ENCODE measurements around the gene RASGRF2.
A peak's percentile ranks its signal among the peaks of the same experiment; 100 is the strongest.

Gene RASGRF2

GRCh38 chr5:81171769-81172168 is 211.6 kb downstream of the RASGRF2 start:
- no peak for DNase-seq

GRCh38 chr5:81172710-81173109 is 212.5 kb downstream of the RASGRF2 start:
- DNase-seq, result no peak

GRCh38 chr5:81177061-81177460 is 216.9 kb downstream of the RASGRF2 start:
- DNase-seq, result no peak

DNA sequence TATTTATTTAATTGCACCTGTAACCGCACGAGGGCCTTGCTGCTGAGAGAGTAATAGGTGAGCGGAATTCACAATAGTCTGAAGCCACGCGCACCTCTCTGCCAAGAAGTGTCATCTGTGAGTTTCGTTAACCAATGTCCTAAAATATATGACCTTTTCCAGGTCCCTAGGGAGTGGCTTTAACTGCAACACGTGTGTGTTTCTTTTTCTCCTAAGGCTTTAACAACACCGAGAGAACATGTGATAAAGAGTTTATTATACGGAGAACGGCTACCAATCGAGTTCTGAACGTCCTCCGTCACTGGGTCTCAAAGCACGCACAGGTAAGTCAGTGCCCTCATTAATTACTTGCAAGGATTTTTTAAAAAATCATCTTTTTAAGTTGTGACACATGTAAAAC is 219.8 kb downstream of the RASGRF2 start:
- no peak for DNase-seq

DNA sequence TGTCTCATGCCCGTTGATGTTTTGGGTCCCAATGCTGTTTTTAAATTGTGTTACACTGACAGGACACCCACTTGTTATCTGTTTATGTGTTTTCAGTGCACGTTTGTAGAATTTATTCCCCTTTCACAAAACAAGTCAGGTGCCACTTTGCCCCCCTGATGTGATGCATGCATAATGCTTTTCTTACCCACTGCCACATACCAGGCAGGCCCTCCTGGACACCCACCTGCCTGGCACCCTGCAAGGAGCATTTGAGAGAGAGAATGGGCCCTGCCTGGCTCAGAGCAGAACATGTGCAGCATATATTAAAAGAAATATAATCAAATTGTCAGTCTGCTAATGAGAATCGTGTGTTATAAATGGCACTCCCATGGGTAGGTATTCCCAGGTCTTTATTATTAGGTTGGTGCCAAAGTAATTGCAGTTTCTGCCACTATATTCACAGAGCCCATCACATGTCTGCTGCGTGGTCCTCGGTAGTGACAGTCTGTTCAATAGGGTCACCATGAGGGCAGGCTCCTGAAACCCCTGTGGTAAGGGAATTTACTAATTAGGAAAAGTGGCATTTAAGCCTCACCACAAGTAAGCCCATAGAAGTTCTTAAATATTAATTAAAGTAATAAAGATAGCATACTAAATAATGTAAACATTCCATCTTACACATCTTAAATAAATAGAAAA is 220.8 kb downstream of the RASGRF2 start:
- DNase-seq, result no peak

DNA sequence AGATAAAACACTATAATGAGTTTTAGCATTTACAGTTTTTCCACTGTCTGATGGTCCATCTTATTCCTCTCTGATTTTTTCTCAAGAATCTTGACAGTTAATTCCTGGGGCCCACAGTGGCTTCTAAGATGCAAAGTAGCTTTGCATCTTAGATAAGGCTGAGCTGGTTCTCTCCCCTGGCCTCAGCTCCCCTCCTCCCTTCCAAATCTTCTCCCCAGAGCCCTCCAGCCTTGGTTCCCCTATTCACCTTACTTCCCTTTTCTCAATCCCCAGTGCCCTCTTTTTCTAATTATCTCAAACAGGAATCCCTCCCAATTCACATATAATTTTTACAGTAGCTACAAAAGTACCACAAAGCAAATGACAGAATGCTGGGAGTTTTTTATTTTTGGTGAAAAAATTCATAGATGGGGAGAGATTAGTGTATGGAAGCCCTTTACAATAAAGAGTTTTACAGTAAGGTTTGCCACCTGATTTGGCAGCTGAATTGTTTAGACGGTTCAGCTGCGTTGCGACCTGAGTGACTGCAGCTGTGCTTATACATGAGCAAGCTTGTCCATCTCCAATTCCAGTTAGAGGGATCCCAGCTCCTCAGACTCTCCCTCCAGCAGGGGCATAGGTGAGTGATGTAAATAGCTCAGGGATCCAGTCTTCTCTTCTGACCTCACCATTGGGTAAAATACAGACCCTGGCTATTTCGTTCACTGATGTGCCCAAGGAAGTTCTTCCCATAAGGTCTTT is 221.6 kb downstream of the RASGRF2 start:
- DNase-seq, result no peak

DNA sequence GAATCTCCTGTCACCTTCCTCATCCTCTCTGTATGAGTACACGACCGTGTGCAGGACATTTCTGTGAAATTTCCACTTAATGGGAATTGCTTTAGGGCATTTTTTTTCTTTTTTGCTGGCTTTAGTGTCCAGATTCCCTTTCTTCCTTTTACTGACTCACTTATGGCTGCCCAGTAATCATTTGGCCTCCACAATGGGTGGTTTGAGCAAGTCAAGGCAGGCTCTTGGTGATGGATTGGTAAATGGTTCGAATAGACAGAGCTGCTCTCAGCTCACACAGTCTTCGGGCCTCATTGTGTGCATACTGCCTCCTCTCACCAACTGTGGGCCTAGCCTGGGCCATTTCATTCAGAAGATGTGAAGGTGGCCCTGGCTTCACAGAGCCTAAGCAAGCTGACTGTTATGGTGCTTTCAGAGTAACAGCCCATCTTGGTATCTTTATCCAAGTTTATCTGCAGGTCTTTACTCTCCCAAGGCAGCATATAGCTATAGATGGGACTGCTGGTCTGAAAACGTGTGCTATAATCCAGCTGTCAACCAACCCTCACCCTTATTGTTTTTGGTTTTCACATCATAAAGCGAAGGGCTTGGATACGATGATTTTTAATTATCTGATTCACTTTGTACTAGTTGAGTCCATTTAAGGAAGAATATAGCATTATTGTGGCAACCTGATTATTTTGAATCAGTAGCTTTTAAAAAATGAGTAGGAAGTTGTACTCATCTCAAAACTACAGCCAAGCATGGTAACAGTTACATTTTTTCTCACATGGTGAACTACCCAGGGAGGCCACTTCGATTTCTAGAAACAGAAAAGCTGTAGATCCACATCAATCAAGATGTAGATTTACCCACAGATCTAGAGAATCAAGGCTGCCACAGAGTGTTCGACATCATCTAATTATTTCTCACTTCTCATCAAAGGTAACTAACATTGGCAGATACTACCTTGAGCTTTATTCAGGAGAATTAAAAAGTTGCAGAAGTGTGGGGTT is 222.5 kb downstream of the RASGRF2 start:
- DNase-seq, result no peak

GRCh38 chr5:81183811-81184748 is 223.9 kb downstream of the RASGRF2 start:
- DNase-seq, result peak in 2 of 58 donors; percentile 7 to 14

- DNase-seq, result no peak
These were observed 224.6 kb downstream of the RASGRF2 start for GRCh38 chr5:81184749-81185110.

- DNase-seq, result peak in 2 of 58 donors; percentile 24 to 34
These were observed 227.7 kb downstream of the RASGRF2 start for GRCh38 chr5:81187885-81188284.

GRCh38 chr5:81188962-81189361 is 228.8 kb downstream of the RASGRF2 start:
- no peak for DNase-seq

- no peak for DNase-seq
These were observed 229.8 kb downstream of the RASGRF2 start for GRCh38 chr5:81189875-81190498.

DNA sequence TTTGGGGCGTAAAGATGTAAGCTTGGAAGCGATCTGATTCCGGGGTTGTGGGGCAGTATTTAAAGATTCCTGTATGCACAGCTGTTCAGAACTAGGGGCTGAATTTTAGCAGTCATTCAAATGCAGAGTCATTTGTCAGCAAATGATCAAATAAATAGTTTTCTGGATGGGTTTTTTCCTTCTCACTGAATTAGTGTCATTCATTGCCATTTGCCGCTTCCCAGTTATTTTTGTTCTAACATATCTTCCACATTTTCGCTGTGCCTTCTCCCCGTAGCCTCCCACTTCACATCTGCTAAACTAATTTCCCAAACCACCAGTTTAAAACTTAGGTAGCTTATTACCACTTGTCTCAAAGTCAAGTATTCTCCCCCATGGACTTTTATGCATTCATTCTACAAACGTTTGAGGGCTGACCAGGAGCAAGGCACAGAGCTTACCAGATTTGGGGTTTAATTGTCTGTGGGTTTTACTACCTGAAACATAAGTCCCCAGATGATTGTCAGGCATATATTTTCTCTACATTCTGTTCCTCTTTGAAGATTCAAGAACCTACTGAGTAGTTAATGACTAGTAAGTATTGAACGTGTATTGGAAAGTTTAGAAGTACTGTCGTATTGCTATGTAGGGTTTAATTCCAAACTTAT is 231.7 kb downstream of the RASGRF2 start:
- peak in 1 of 58 donors; percentile 27 for DNase-seq

DNA sequence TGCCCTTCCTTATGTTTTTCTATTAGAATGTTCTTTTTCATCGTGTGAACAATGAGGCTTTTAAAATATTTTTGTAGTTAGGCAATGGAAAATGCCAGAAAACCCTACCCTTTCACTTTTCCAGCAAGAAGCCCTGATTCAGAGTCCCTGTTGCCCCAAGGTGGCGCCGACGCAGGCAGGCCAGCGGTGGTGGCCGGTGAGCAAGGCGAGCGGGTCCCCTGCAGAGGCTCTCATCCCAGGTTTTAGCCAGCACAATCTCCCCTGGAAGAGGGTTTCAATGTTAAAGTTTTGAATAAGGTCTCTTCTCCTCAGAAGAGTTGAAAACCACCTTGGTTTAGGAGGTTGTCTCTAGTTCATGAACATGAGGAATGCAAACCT is 232.2 kb downstream of the RASGRF2 start:
- no peak for DNase-seq

DNA sequence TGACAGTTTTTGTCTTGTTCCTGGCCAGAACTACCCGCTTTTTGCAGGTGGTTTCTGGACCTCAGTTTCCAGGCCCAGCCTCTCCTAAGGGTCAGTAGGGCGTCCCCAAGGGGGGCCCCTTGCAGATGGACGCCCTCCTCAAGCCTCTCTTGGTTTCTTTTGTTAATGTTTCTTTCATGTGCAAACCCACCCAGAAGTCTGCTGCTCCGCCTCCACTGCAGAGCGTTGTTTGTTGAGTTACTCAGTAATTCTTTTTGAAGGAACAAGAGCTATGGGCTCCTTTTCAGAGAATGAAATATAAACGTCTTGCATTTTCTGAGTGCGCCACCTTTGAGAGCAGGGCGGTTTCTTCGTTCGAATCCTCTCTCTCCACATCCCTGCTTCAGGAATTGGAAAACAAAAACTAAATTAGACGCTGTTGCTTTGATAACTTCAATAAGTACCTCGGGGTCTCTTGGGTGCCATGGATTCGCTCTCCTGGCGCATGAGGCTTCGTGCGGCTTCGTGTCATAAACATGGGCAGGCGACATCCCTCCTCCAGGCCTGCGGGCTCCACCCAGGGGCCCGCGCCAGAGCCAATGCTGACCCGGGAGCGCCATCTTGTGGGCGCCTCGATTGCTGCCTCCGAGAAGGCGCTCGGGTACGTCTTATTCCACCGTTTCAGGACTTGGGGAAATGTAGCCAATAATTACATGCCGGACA is 234.6 kb downstream of the RASGRF2 start:
- DNase-seq, result peak in 57 of 58 donors; percentile 5 to 87 (median 63)

GRCh38 chr5:81195335-81195929 is 235.3 kb downstream of the RASGRF2 start:
- DNase-seq, result no peak

DNA sequence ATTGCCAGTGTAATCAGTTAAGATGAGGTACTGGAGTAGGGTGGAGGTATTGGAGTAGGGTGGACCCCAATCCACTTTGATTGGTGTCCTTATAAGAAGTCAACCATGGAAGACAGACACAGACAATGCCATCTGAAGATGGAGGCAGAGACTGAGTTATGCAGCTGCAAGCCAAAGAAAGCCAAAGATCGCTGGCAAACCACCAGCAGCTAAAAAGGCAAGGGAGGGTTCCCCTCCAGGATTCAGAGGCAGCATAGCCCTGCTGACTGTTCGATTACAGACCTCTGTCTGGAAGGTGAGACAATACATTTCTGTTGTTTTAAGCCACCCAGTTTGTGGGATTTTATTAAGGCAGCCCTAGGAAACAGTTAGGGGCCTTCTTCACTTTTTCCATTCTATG is 242.5 kb downstream of the RASGRF2 start:
- no peak for DNase-seq

DNA sequence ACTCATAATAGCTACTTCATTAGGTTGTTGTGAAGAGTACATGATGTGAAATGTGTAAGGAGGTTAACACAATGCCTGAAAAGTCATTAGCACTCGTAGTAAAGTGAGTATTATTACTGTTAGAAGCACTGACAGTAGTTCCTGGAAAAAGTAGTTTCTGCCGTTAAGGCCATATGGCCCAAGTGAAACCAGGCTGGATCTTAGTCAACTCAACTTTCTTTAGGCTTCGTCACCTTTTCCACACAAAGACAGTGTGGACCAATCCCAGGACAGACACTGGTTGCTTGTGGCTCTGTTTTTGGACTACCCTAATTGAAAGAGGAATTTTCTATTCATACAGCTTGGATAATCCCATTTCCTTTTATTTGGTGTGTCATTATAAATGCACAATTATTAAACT is 243.6 kb downstream of the RASGRF2 start:
- no peak for DNase-seq

DNA sequence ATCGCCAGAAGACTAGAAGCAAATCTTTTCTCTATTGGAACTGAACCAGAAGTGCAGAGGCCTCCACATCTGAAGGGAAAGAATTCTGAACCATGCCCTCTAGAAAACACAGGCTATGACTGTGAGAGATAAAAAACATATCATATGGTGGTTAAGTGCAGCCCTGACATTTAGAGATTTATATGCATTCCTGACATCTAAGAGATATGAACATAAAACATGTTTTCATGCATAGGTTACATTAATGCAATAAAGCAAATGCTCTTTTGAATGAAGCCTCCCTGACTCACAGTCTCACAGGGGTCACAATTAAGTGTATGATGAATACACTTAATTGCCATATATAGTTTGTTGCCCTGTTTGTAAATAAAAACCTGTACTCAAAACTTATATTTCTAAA is 244.0 kb downstream of the RASGRF2 start:
- no peak for DNase-seq
